Measurements from ENCODE around the gene LTA.
"Not testable (repeated sequence)": the region's sequence is repeated elsewhere in the genome, so short reads cannot be mapped to it uniquely, and the experiment has no call there.

Gene LTA

DNA sequence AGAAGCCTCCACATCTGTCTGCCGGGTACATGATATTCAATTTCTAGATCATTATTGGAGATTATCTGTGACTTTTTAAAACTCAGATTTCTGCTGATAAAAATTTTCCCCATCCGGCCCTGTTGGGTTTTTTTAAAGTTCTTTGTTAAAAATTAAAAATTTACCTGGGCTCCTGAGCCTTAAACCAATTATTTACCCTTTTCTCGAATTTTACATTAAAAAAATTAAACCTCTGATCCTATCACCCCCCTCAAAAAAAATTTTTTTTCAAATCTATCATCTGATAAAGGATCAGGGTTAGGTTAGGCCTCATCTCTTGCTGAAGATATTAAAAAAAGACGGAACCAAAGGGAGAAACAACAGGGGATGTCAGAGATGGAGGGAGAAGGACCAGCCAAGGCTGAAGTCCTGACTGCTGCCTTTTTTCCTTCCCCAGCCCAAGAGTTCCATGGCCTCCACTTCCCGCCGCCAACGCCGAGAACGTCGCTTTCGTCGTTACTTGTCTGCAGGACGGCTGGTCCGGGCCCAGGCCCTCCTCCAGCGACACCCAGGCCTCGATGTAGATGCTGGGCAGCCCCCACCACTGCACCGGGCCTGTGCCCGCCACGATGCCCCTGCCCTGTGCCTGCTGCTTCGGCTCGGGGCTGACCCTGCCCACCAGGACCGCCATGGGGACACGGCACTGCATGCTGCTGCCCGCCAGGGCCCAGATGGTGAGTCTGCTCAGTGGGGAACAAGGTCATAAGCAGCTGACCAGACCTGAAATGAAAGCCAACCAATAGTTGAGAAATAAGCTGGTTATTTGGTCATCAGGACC lies 24.2 kb upstream of the LTA start:
- H3K27me3 Mint-ChIP-seq, result no peaks in the 10 kb centered on the region
- peaks cover 16 to 24% of the 10 kb centered on the region in 2 donors for H3K4me1 Mint-ChIP-seq (ENCODE audit: low read depth in 2 of 2)
- peak overlapping the region; percentile 91 to 96 for H3K27ac Mint-ChIP-seq
- ATAC-seq (replicated peaks) (no peak), DNase-seq (no peak)
- peak overlapping the region; percentile 89 for H3K4me3 Mint-ChIP-seq
- peaks cover 12% of the 10 kb centered on the region for H3K36me3 Mint-ChIP-seq (ENCODE audit: insufficient read depth)
- H3K9me3 Mint-ChIP-seq, result no peaks in the 10 kb centered on the region

- H3K36me3 Mint-ChIP-seq (ENCODE audit: insufficient read depth), result peaks cover 13% of the 10 kb centered on the region
- DNase-seq (no peak), ATAC-seq (replicated peaks) (no peak)
- H3K9me3 Mint-ChIP-seq, result no peaks in the 10 kb centered on the region
- H3K4me1 Mint-ChIP-seq (ENCODE audit: low read depth in 2 of 2), result peaks cover 16 to 24% of the 10 kb centered on the region in 2 donors
- peak overlapping the region in 1 of 2 donors; percentile 96 for H3K27ac Mint-ChIP-seq
- no peaks in the 10 kb centered on the region for H3K27me3 Mint-ChIP-seq
- peak overlapping the region; percentile 89 for H3K4me3 Mint-ChIP-seq
Measured at GRCh38 chr6:31548544-31548873, 23.6 kb upstream of the LTA start.

GRCh38 chr6:31551371-31551770 lies 20.7 kb upstream of the LTA start:
- DNase-seq, result peak; percentile 57 to 65 (median 58)
- not testable (repeated sequence) for H3K27ac Mint-ChIP-seq, H3K9me3 Mint-ChIP-seq, H3K27me3 Mint-ChIP-seq, H3K4me3 Mint-ChIP-seq
- peaks cover 19 to 28% of the 10 kb centered on the region in 2 donors for H3K4me1 Mint-ChIP-seq (ENCODE audit: low read depth in 2 of 2)
- ATAC-seq (replicated peaks), result peak; percentile 12
- H3K36me3 Mint-ChIP-seq (ENCODE audit: insufficient read depth), result peaks cover 16% of the 10 kb centered on the region

DNA sequence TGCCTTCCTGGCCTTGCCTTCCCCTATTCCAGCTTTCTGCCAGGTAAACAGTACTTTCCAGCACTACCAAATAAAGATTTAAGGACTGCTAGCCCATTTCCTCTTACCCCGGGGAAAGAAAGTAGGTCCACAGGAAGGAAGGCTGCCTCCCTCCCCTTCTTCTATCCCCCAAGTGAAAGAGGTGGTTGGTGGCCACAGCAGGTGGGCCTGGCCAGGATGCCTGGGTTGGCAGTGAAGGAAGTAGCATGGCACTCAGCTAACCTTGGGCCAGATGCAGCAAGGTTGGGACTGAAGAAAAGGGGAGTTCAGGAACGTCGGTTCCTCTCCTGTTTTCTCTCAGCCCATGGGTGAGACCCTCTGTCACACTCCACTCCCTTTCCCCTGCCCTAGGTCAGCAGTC lies 15.8 kb upstream of the LTA start:
- DNase-seq (no peak), ATAC-seq (replicated peaks) (peak; percentile 45)
- H3K4me3 Mint-ChIP-seq, result peak overlapping the region; percentile 8 to 54
- H3K27me3 Mint-ChIP-seq, result no peaks in the 10 kb centered on the region
- H3K9me3 Mint-ChIP-seq, result no peaks in the 10 kb centered on the region
- H3K36me3 Mint-ChIP-seq (ENCODE audit: insufficient read depth), result peaks cover 38% of the 10 kb centered on the region
- peak overlapping the region in 1 of 2 donors; percentile 69 for H3K27ac Mint-ChIP-seq
- H3K4me1 Mint-ChIP-seq (ENCODE audit: low read depth in 2 of 2), result peaks cover 41 to 47% of the 10 kb centered on the region in 2 donors

DNA sequence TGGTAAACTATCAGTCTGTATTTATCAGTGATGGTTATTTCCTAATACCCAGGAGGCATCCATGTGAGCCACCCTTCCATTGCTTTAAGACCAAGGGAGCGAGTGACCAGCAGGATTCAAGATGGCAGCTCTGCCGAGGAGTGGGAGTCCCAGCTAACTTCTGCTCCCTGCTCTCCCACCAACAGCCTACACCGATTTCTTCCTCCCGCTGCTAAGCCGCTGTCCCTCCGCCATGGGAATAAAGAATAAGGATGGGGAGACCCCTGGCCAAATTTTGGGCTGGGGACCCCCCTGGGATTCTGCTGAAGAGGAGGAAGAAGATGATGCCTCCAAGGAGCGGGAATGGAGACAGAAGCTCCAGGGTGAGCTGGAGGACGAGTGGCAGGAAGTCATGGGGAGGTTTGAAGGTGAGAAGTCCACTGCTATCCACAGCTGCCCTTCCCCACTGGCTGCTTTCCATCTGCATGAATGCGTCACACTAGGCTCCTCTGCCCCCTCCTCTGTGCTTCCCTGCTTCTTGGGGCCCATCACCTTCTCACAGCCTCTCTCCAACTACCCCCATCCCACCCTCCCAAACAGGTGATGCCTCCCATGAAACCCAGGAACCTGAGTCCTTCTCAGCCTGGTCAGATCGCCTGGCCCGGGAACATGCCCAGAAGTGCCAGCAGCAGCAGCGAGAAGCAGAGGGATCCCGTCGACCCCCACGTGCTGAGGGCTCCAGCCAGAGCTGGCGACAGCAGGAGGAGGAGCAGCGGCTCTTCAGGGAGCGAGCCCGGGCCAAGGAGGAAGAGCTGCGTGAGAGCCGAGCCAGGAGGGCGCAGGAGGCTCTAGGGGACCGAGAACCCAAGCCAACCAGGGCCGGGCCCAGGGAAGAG lies 14.4 kb upstream of the LTA start:
- no peak for ATAC-seq (replicated peaks)
- peak overlapping the region; percentile 86 to 95 for H3K4me3 Mint-ChIP-seq
- peak overlapping the region; percentile 95 to 98 for H3K27ac Mint-ChIP-seq
- H3K36me3 Mint-ChIP-seq (ENCODE audit: insufficient read depth), result peaks cover 35% of the 10 kb centered on the region
- H3K4me1 Mint-ChIP-seq (ENCODE audit: low read depth in 2 of 2), result peaks cover 46 to 51% of the 10 kb centered on the region in 2 donors
- no peak for DNase-seq
- H3K9me3 Mint-ChIP-seq, result no peaks in the 10 kb centered on the region
- H3K27me3 Mint-ChIP-seq, result no peaks in the 10 kb centered on the region

- H3K27ac Mint-ChIP-seq, result peak overlapping the region; percentile 95 to 98
- H3K27me3 Mint-ChIP-seq, result no peaks in the 10 kb centered on the region
- no peaks in the 10 kb centered on the region for H3K9me3 Mint-ChIP-seq
- H3K36me3 Mint-ChIP-seq (ENCODE audit: insufficient read depth), result peaks cover 36% of the 10 kb centered on the region
- peak overlapping the region; percentile 86 to 95 for H3K4me3 Mint-ChIP-seq
- H3K4me1 Mint-ChIP-seq (ENCODE audit: low read depth in 2 of 2), result peaks cover 46 to 56% of the 10 kb centered on the region in 2 donors
- ATAC-seq (replicated peaks) (no peak), DNase-seq (no peak)
Measured at GRCh38 chr6:31558318-31558625, 13.8 kb upstream of the LTA start.

DNA sequence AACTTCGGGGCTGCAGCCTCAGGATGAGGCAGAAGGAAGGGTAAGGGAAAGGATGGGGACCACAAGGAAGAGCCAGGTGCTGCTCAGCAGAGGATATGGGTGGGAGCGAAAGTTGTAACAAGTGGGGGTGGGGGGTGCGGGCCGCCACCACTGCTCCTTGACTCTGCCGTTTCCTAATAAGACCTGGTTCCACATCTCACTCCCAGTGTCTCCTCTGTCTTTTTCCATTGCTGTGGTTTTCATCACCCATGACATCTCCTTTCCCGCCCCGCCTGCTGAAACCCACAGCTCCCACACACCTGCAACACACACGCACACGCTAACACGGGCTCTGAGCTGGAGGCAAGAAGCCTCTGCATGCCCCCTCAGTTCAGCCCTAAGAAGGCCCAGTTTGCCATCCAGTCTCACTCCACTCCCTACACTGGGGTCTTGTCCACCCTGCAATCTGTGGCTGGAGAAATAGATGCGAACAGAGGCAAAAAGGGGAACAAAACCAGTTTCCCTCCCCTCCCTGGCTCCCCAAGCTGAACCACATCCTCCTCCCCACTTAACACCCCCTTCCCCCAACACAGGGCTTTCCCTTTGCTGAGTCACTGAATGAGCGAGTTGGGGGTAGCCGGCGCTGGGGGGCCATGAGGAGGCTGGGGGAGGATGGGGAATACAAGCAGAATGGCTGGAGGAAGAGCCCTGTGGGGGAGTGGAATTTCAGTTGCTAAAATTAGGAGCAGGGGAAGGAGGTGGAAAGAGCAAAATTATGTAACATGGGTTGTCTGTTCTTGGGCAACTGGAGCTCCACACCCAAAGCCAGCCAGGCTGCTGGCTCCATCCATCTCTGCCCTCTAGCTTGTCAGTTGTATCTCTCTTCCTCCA lies 13.2 kb upstream of the LTA start:
- no peaks in the 10 kb centered on the region for H3K9me3 Mint-ChIP-seq
- peak overlapping the region; percentile 86 to 95 for H3K4me3 Mint-ChIP-seq
- H3K4me1 Mint-ChIP-seq (ENCODE audit: low read depth in 2 of 2), result peaks cover 48 to 59% of the 10 kb centered on the region in 2 donors
- H3K27ac Mint-ChIP-seq, result peak overlapping the region; percentile 95 to 98
- DNase-seq, result peak; percentile 57 to 70 (median 62)
- peaks cover 42% of the 10 kb centered on the region for H3K36me3 Mint-ChIP-seq (ENCODE audit: insufficient read depth)
- peak; percentile 78 for ATAC-seq (replicated peaks)
- H3K27me3 Mint-ChIP-seq, result no peaks in the 10 kb centered on the region

DNA sequence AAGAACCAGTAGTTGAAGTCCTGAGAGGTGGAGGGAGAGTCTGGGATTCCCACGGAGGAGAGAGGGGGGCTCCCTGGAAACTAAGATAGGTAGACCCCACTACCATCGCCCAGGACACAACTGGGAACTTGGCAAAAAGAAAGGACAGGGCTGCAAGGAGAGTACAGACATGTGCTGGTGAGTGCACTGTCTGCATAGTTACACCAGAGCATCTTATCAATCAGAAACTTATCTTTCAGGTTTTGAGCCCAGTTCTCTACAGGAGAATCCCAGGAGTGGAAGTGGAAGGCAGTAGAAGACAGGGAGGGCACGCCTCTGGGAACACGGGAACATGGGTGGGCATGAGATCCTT lies 12.5 kb upstream of the LTA start:
- peak overlapping the region; percentile 95 to 98 for H3K27ac Mint-ChIP-seq
- H3K9me3 Mint-ChIP-seq, result no peaks in the 10 kb centered on the region
- H3K27me3 Mint-ChIP-seq, result no peaks in the 10 kb centered on the region
- H3K4me1 Mint-ChIP-seq (ENCODE audit: low read depth in 2 of 2), result peaks cover 49 to 61% of the 10 kb centered on the region in 2 donors
- ATAC-seq (replicated peaks) (peak; percentile 19), DNase-seq (no peak)
- H3K4me3 Mint-ChIP-seq, result peak overlapping the region; percentile 86 to 95
- H3K36me3 Mint-ChIP-seq (ENCODE audit: insufficient read depth), result peaks cover 43% of the 10 kb centered on the region

GRCh38 chr6:31559958-31560696 lies 12.0 kb upstream of the LTA start:
- H3K9me3 Mint-ChIP-seq, result no peaks in the 10 kb centered on the region
- H3K27me3 Mint-ChIP-seq, result no peaks in the 10 kb centered on the region
- peak overlapping the region; percentile 86 to 95 for H3K4me3 Mint-ChIP-seq
- peak; percentile 56 for ATAC-seq (replicated peaks)
- H3K4me1 Mint-ChIP-seq (ENCODE audit: low read depth in 2 of 2), result peaks cover 55 to 65% of the 10 kb centered on the region in 2 donors
- DNase-seq, result peak in 1 of 3 experiments; percentile 46
- H3K36me3 Mint-ChIP-seq (ENCODE audit: insufficient read depth), result peaks cover 45% of the 10 kb centered on the region
- peak overlapping the region; percentile 95 to 98 for H3K27ac Mint-ChIP-seq

- Mint-ChIP-seq H3K36me3 (ENCODE audit: insufficient read depth) (peaks cover 45% of the 10 kb centered on the region), H3K27me3 (no peaks in the 10 kb centered on the region), H3K9me3 (no peaks in the 10 kb centered on the region), H3K4me1 (ENCODE audit: low read depth in 2 of 2) (peaks cover 57 to 68% of the 10 kb centered on the region in 2 donors), H3K27ac (peak overlapping the region; percentile 95 to 98), H3K4me3 (peak overlapping the region; percentile 86 to 95)
- no peak for DNase-seq
- ATAC-seq (replicated peaks), result no peak
Measured at GRCh38 chr6:31560697-31561058, 11.4 kb upstream of the LTA start.

DNA sequence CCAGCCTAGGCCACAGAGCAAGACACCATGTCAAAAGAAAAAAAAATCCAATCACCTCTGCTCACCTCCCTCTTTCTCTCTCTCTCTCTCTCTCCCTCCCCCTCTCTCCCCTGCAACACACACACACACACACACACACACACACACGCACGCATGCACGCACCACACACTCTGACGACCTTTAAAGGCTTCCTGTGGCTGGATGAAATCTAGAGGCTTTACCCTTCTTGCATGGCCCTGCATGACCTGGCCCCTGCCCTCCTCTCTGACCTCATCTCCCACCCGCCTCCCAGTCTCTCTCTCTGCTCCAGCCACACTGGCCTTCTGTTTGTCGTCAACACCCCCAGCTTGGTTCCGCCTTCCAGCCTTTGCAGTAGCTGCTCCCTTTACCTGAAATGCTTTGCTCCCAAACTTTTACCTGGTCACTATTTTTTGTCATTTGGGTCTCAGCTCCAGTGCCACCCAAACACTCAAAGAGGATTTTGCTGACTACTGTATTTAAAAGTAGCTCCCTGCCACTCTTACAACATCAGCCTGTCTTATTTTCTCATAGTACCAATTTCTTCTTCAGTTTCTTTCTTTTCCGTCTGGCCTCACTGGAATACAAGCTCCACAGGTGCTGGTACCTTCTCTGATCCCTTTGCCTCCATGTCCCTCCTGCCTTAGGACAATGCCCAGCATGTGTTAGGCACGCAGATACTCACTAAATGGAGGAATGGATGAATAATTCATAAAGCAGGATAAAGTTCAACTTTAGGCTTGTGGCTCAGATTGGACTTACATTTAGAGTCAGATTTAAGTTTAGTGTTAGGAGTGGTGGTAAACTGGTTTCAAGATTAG lies 4.3 kb upstream of the LTA start:
- peaks cover 46 to 69% of the 10 kb centered on the region in 2 donors for H3K4me1 Mint-ChIP-seq (ENCODE audit: low read depth in 2 of 2)
- H3K4me3 Mint-ChIP-seq, result peak overlapping the region; percentile 40 to 74
- ATAC-seq (replicated peaks) (peak; percentile 5), DNase-seq (no peak)
- H3K27me3 Mint-ChIP-seq, result no peaks in the 10 kb centered on the region
- peaks cover 49% of the 10 kb centered on the region for H3K36me3 Mint-ChIP-seq (ENCODE audit: insufficient read depth)
- peak overlapping the region; percentile 94 to 98 for H3K27ac Mint-ChIP-seq
- no peaks in the 10 kb centered on the region for H3K9me3 Mint-ChIP-seq

DNA sequence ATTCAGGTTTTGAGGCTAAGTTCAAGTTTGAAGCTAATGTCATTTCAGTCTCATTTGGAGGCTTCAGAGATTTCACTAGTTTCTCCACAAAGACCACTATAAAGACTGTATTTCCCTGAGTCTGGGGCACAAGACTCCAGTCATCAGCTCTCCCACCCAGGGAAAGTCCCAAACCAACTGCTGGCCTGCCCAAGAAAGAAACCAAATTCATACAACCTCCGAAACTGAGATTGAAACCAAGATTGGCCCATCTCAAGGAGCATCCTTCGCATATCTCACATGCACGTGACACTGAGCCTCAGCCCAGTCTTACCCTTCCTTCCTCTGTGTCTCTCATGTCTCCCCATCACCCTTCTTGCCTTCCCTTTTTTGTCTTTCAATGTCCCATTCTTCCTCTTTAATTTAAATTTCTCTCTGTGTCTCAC lies 3.5 kb upstream of the LTA start:
- no peaks in the 10 kb centered on the region for H3K9me3 Mint-ChIP-seq
- H3K4me1 Mint-ChIP-seq (ENCODE audit: low read depth in 2 of 2), result peaks cover 53 to 72% of the 10 kb centered on the region in 2 donors
- no peaks in the 10 kb centered on the region for H3K27me3 Mint-ChIP-seq
- H3K27ac Mint-ChIP-seq, result peak overlapping the region; percentile 94 to 98
- peaks cover 46% of the 10 kb centered on the region for H3K36me3 Mint-ChIP-seq (ENCODE audit: insufficient read depth)
- peak; percentile 63 to 68 (median 65) for DNase-seq
- peak; percentile 71 for ATAC-seq (replicated peaks)
- peak overlapping the region; percentile 40 to 74 for H3K4me3 Mint-ChIP-seq
